Activated CD4-positive, CD25-positive, alpha-beta regulatory T cell (primary cell): ENCODE measurements around the gene SLC4A5.
"Not testable (repeated sequence)": the region's sequence is repeated elsewhere in the genome, so short reads cannot be mapped to it uniquely, and the experiment has no call there.

Experiments used
- DNase-seq, 4 experiments: peaks; one replicate each; lab custom pipeline; 2025; lab: John Stamatoyannopoulos, UW

SLC4A5 gene

DNA sequence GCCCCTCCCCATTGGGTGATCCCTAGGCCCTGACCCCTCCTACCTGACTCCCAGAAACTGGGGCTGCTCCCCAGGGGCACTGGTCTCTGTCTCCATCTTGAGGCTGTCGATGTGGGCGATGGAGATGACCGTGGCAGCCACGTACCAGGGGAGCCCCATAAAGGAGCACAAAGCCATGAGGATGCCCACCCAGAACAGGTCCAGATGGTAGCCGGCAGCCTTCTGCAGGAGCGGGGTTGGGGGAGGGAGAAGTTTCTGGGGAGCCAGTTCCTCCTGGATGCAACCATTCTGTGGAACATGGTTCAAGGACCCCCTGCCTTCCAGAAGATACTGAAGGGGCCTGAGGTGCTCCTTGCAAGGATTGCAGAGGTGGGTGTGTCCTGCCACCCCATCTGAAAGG is 110.8 kb downstream of the SLC4A5 start:
- no peak for DNase-seq

DNA sequence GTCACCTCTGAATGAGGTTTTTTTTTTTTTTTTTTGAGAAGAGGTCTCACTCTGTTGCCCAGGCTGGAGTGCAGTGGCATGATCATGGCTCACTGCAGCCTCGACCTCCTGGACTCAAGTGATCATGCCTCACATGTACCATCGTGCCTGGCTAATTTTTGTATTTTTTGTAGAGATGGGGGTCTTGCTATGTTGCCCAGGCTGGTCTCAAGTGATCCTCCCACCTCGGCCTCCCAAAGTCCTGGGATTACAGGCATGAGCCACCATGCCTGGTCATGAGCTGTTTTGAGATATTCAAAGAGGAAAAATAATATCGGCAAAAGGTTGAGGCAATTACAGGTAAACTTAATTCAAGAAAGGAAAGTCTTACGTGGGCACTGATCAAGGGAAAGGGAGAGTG is 113.4 kb downstream of the SLC4A5 start:
- not testable (repeated sequence) for DNase-seq

DNA sequence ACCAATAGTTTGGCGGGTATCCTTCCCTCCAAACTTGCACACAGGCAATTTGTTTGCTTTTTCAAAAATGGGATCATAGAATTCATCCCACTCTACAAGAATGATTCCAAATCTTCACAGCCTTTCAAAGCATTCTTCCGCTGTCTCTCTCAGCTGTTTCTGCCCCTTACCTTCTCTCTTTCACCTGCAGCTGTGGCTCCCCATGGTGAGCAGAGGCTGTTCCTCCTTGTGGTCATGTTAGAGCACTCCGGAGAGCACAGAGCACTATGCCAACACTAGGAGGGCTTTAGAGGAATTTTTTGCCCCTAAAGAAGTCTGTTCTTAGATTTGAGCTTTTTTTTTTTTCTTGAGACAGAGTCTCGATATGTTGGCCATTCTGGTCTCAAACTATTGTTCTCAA is 114.4 kb downstream of the SLC4A5 start:
- DNase-seq: no peak

DNA sequence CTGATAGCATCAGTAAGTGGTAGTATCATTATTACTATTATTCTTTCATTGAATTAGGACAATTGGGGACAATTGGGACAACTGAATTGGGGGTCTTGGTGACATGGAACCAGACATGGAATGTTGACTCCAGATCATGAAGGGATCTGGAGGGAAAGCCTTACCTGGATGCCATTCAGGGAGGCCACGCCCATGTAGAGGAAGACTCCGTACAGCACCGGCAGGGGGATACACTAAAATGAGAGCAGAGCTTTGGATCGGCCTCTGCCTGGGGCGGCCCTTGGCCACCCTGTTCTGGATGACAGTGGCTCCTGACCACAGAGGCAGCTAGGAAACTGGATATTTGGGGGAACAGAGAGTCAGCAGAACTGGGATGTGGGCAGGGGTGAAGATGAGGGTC is 115.6 kb downstream of the SLC4A5 start:
- DNase-seq: no peak

DNA sequence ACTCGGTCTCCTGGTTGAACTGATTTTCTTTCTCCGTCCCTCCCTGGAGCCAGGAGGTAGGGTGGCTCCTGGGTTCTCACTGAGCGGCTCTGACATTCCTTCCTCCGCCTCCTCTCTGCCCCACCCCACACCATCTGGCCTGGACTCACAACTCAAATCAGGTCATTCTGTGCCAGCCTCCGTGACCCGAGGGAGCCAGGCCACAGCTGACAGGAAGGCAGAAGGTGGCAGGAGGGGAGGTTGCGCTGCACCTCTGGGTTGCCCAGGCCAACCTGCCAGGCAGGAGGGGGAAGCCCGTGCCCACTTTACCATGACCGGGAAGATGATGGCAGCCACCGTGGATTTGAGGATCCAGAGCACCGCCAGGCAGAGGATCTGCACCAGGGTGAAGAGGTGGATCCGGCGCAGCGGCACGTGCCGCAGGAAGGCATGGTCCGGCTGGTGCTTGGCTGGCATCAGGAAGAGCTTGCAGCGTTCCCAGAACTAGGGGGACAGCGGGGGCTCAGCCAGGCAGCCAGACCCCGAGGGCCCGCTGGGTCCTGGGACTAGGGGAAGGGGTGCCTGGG is 116.5 kb downstream of the SLC4A5 start:
- no peak for DNase-seq

DNA sequence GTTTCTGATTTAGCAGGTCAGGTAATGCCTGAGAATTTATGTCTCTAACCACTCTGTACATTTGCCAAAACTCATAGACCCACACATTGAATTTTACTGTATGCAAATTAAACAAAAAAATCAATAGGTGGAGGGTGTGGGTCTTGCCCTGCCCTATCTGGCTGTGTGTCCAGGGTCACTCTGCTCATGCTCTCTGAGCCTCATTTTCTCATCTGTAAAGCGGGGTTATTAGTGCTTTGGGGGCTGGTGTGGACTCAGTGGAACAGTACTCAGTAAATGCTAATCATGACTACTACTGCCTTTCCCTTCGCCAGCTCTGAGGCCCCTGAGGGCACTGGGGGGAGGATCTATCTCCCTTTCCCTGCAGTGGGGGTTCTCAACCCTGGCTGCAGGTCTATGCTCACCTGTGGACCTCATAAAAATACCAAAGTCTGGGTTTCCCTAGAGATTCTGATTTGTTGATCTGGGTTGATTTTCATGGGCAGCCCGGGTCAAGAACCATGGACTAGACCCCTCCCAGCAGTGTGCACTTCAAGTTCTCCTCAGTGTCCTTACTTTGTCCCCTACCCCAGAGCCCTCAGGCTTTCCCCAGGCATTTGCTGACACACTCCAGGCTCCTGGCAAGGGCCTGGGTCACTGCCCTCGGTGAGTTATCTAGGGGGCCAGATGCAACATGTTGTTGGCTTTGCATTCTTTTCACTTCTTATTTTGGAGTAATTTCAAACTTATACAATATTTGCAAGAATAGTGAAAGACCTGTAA is 117.3 kb downstream of the SLC4A5 start:
- DNase-seq: no peak

DNA sequence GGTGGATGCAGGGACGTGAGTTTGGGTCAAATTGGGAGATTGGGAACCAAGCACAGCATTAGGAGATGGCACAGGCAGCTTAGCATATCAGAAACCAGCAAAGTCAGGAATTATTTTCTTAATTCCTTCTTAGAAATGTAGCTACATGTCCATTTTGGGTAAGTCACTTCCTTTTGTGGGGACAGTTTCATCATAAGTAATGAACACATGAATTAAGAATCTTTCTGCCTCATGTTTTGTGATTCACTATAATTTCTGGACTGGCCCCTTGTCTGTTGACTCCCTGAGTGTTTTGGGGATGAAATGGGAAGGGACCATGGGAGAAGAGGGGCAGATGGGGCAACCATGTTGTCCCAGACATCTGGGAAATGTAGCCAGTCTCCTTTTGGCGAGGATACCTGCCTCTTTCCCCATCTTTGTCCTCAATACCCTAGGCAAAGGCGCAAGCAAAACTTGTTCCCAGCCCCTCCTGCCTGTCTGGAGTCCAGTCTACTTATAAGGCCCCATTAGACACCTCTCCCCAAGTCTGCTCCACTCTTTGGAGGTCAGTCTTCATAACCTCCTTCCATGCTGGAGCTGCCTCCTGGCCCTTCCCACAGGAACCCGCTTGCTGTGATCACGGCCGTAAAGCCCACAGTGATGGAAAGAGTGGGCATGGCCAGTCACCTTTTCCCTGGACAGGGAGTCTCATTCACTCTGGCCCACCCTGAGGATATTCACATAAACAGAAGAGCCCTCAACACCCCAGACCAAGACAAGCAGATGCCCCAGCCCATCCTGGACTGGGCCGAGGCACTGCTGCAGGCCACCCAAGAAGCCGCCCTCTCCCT is 119.1 kb downstream of the SLC4A5 start:
- no peak for DNase-seq

DNA sequence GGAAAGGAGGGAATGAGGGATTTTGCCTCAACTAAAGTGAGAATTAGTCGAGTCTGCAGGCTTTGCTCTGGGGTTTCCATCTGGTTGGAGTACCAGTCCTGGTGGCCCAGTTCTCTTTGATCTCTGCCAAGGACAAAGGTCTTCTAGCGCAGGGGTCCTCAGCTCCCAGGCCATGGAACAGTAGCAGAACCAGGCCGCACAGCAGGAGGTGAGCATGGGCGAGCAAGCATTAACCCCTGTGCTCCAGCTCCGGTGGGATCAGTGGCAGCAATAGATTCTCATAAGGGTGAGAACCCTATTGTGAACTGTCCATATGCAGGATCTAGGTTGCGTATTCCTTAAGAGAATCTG is 120.9 kb downstream of the SLC4A5 start:
- no peak for DNase-seq

DNA sequence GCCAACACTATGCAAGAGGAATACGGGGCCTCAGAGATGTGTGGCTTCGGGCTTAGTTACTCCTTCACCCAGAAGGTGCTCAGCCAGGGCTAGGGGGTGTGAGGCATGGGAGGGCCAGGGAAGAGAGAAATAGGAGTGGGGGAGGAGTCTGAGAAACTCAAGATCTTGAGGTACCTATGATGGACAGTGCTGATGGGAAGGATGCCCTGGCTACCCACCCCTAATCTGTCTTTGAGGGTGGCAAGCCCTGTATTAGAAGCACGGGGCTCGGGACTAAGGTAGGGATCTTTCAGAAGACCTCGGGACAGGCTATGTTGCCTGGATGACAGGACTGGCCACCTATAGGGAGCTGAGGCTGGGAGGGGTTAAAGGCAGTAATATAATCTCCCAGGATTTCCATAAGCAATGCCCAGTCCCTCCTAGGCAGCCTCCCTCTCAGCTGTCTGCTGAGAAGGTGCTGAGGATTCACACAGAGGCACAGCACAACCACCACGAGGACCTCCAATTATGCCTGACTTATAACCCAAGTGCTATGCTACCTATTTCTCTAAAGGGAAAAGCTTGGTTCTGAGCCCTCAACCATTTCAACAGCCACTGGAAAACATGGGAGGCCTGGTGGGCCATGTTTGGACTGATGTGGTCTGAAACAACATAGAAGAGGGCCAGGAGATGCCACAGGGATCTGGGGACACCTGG is 121.5 kb downstream of the SLC4A5 start:
- DNase-seq: no peak

DNA sequence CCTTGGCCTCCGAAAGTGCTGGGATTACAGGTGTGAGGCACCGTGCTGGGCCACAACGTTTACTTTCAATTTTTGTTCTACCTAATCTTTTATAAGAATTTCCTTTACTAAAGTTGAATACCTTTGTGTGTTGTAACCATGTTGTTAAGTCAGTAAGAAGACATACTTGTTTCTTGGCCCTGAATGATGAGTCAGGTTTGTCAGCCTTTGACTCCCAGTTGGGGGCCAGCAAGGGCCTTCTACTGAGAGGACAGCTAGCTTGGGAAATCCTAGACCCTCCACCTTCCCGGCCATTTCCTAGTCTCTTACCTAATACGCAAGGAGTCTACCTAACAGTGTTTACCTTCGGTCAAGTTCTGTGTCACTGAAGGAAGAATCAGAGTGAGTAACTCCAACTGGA is 122.1 kb downstream of the SLC4A5 start:
- no peak for DNase-seq

DNA sequence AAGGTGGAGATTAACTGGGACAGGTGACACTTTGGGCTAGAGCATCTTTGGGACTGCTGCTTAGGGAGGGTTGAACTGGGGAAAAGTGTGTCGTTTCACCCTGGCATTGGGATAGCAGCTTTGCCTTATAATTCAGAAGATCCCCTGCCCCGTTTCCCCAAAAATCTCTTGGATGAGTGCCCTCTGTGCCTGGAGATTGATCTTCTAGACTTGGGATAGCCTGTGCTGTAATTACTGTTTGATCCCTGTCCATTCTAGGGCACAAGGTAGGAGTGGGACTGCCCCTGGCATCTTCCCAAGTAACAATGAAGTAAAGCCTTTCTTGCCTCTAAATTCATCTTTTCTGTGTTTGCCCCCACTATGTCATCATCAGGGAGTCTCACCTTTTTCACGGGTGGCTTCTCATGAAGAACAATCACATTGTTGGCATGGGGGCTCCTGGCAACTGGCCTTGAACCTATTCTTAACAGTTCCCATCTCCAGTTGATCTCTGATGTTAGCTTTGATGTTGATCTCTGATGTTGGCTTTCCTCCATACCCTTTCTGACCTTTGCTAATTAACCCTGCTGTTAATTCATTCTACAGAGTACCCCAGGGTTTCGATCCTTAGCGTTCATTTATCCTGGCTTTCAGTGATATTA is 123.2 kb downstream of the SLC4A5 start:
- no peak for DNase-seq

DNA sequence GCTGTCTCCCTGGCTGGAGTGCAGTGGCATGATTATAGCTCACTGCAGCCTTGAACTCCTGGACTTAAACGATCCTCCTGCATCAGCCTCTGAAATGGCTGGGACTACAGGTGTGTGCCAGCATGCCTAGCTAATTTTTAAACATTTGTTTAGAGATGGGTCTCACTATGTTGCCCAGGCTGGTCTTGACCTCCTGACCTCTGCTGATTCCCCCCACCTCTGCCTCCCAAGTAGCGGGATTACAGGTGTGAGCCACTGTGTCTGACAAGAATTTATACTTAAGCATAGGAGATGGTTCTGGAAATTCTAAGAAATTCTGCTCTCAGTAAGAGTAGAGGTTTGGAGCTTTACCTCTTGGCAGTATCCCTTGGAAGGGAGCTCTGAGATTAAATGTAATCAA is 126.6 kb downstream of the SLC4A5 start:
- no peak for DNase-seq

DNA sequence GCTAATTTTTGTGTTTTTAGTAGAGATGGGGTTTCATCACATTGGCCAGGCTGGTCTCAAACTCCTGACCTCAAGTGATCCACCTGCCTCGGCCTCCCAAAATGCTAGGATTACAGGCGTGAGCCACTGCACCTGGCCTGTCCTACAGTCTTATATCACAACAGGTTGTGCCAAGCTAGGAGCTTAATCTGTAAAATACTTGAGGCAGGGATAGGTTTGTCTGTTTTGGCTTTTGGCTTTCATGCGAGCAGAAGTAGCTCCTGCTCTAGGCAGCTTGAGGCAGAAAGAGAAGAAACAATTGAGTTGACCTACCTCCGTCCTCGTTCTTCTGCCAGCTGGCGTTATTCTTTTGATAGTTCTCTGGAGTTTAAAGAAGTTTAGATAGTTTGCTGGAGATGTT is 127.4 kb downstream of the SLC4A5 start:
- not testable (repeated sequence) for DNase-seq

DNA sequence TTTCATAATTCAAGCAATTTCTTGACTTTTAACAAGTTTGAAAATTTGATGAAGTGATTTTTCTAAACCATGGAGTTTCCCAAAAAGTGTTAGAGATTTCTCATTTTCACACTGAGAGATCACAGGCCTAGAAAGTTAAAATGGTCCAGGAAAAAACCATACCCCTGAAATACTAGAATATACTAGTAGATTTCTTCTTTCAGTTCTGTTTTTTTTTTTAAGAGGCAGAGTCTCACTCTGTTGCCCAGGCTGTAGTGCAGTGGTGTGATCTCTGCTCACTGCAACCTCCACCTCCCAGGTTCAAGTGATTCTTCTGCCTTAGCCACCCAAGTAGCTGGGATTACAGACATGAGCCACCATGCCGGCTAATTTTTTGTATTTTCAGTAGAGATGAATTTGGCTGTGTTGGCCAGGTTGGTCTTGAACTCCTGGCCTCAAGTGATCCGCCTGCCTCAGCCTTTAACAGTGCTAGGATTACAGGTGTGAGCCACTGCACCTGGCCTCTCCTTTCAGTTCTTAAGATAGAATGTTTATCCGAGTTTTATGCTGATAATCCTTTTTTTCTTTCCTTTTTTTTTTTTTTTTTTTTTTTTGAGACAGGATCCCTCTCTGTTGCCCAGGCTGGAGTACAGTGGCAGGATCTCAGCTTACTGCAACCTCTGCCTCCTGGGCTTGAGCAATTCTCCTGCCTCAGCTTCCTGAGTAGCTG is 130.4 kb downstream of the SLC4A5 start:
- DNase-seq: no peak

DNA sequence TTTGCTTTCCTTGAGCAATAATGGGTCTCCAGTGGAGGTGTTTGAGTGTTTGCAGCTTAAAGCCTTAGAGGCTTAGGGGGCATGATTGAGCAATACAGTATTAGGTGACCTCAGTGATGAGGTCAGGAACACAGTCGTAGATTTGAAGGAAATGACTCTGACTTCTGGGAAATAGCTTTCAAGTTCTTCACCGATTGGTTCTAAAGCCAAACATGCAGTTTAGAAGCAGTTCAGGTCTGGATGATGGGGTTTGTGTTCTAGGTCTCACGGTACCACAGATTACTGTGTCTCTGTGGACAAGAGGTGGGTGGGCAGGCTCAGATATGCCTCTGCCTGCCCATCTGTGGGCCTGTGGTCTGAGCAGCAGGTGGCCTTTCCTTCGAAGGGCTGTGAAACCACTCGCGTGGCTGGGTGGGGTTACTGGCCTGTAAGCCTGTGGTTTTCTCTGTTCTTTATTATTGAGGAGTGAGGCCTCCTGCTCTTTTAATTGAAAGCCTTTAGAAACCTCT is 137.0 kb downstream of the SLC4A5 start:
- DNase-seq: peak in 2 of 4 experiments; percentile 7 to 15

DNA sequence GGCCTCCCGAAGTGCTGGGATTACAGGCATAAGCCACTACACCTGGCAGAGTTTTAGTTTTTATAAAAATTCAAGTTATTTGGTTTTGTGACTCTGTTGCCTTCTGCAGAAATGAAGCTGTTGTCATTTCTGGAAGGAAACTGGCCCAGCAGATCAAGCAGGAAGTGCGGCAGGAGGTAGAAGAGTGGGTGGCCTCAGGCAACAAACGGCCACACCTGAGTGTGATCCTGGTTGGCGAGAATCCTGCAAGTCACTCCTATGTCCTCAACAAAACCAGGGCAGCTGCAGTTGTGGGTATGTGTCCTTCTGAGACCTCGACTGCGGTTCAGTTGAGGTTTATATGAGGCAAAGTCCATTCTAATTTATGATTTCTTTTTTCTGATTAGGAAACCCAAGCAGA is 137.6 kb downstream of the SLC4A5 start:
- DNase-seq: no peak

DNA sequence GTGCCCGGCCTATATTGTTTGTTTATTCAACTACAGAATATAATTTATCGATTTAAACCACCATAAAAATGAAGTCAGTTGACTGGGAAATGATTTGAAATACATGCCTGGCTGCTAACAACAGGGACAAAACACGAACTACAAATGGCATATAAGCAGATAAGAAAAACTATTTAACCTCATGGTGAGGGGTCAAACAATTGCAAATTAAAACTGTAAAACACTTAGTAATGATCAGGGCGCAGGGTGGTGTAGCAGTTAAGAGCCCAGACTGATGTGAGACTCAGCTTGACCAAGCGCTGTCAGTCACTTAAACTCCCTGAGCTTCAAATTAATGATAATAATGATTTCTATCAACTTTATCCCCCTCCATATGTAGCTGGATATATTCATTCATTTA is 138.1 kb downstream of the SLC4A5 start:
- no peak for DNase-seq

DNA sequence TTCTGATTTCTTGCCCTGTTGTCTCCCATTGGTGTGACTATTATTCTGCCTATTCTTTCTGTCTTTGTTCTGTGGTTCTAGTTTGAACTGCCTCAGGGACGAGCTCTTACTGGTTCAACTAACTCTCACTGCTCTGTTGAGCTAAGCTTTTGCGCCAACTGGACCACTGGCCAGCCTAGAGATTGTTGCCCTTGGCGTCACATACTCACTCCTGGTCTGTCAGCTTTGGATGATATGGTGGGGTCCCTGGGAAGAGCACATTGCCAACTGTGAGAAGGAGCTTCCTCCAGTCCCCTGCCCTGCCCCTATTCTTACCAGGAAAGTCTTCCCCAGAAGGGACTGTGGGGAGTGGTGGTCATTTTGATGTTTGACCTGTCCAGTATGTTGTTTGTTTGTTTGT is 138.8 kb downstream of the SLC4A5 start:
- DNase-seq: no peak

DNA sequence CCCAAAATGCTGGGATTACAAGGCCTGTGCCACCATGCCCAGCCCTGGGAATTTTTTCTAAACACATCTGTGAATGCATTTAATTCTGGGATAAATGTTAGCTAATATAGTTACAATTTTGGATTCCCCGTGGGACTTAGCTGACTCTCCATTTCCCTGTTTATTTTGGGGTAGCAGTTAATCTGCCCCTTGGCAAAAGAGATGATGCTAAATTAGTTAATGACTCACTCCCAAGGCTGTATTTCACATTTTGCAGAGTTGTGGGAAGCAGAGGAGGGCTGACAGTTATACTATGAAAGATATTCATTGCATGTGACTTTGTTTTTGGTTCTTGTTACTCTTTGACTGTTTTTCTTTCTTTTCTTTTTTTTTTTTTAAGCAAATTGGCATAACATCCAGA is 141.6 kb downstream of the SLC4A5 start:
- no peak for DNase-seq

DNA sequence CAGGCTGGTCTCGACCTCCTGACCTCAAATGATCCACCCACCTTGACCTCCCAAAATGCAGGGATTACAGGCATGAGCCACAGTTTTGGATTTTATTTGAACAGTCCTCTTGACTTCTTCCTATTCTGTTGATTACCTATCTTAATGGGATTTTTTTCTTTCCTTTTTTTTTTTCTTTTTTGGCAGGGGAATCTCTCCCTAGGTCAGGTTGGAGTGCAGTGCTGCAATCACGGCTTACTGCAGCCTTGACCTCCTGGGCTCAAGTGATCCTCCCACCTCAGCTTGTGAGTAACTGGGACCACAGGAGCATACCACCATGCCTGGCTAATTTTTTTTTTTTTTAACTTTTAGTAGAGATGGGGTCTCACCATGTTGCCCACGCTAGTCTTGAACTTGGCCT is 142.0 kb downstream of the SLC4A5 start:
- DNase-seq: no peak

DNA sequence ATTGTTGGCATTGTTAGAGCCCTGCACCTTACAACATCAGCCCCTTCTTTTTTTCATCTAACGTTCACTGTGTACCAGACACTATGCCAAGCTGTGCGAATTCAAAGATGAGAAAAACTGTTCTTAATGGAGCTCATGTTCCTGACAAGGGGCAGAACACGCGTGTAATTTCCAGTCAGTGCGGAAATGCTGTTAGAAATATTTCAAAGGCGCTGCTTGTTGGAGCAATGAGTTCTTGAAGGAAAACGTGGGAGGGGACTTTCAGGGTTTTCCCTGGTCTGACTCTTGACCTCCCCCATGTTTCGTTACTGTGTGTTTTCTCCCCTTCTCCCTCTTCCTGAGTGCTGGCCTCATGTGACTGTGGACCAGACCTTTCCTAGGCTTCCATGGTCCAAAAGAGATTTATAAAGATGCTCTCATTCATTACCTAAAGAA is 143.3 kb downstream of the SLC4A5 start:
- DNase-seq: no peak
